MM.1S (cell line): Measurements from ENCODE around the gene TNP2.

Source experiments
- DNase-seq: peaks from one replicate; pipeline ENCODE4 v3.0.0-alpha.2; 2015
- H2AFZ ChIP-seq: fragments of 300-600 bp; sonication (generic); 2 replicates; pipeline ENCODE4 v1.6.0; 2016; ENCODE audit warnings: antibody characterized with exemption, low read length
- H3F3A ChIP-seq: fragments of 300-600 bp; sonication (generic); 2 replicates; pipeline ENCODE4 v1.6.1; 2016; ENCODE audit warnings: mild to moderate bottlenecking, antibody characterized with exemption, low read length, moderate library complexity, mixed read lengths; ENCODE audit not compliant: insufficient read depth
- H3K27ac ChIP-seq: fragments of 300-600 bp; sonication (generic); 2 replicates; pipeline ENCODE4 v1.5.1; 2016; ENCODE audit warnings: mild to moderate bottlenecking, low read length
- H3K27me3 ChIP-seq: fragments of 300-600 bp; sonication (generic); replicated peaks from 2 replicates; pipeline ENCODE4 v1.6.0; 2016; ENCODE audit warnings: low read length; ENCODE audit not compliant: insufficient read depth
- H3K36me3 ChIP-seq: fragments of 300-600 bp; sonication (generic); replicated peaks from 2 replicates; pipeline ENCODE4 v1.6.1; 2016; ENCODE audit warnings: mild to moderate bottlenecking, low read length, mixed read lengths; ENCODE audit not compliant: insufficient read depth
- H3K4me1 ChIP-seq: fragments of 300-600 bp; sonication (generic); 2 replicates; pipeline ENCODE4 v1.6.1; 2016; ENCODE audit warnings: low read length, mixed read lengths
- H3K4me2 ChIP-seq: fragments of 300-600 bp; sonication (generic); 2 replicates; pipeline ENCODE4 v1.6.0; 2016; ENCODE audit warnings: low read depth, low read length
- H3K4me3 ChIP-seq: fragments of 300-600 bp; sonication (generic); 2 replicates; pipeline ENCODE4 v1.5.1; 2016; ENCODE audit warnings: low read length, mixed read lengths
- H3K79me2 ChIP-seq: fragments of 300-600 bp; sonication (generic); 2 replicates; pipeline ENCODE4 v1.6.1; 2016; ENCODE audit warnings: mixed run types, low read length, mixed read lengths
- H3K9ac ChIP-seq: fragments of 300-600 bp; sonication (generic); 2 replicates; pipeline ENCODE4 v1.6.1; 2016; ENCODE audit warnings: low read length, mixed read lengths
- H3K9me2 ChIP-seq: fragments of 300-600 bp; sonication (generic); replicated peaks from 2 replicates; pipeline ENCODE4 v1.6.1; 2016; ENCODE audit warnings: mild to moderate bottlenecking, low read length, mixed read lengths; ENCODE audit not compliant: insufficient read depth
- H3K9me3 ChIP-seq: fragments of 300-600 bp; sonication (generic); replicated peaks from 2 replicates; pipeline ENCODE4 v1.6.1; 2016; ENCODE audit warnings: mild to moderate bottlenecking, low read length, mixed read lengths; ENCODE audit not compliant: insufficient read depth
- H4K20me1 ChIP-seq: fragments of 300-600 bp; sonication (generic); 2 replicates; pipeline ENCODE4 v1.6.1; 2016; ENCODE audit warnings: mild to moderate bottlenecking, low read length, moderate library complexity, mixed read lengths; ENCODE audit not compliant: insufficient read depth
- CTCF ChIP-seq: fragments of 300-600 bp; sonication (generic); IDR thresholded peaks from 2 replicates; pipeline ENCODE4 v1.5.1; 2016; ENCODE audit warnings: antibody characterized with exemption, low read length, mixed read lengths
- EZH2 ChIP-seq: fragments of 300-600 bp; sonication (generic); optimal IDR thresholded peaks from 2 replicates; pipeline ENCODE3; 2017; ENCODE audit warnings: low read depth, mild to moderate bottlenecking, antibody characterized with exemption, low read length, mixed read lengths
- EZH2phosphoT487 ChIP-seq: fragments of 300-600 bp; sonication (generic); IDR thresholded peaks from 2 replicates; pipeline ENCODE4 v1.6.1; 2018; ENCODE audit warnings: antibody characterized with exemption, low read length

TNP2 gene

GRCh38 chr16:11253009-11253994 is 15.8 kb downstream of the TNP2 start:
- Histone ChIP-seq H3K9me3 (no peaks in the 10 kb centered on the region), H3K36me3 (no peaks in the 10 kb centered on the region), H3K9ac (no peak overlapping the region), H3K4me2 (no peak overlapping the region), H3K4me3 (no peak overlapping the region), H3K9me2 (no peaks in the 10 kb centered on the region), H2AFZ (no peak overlapping the region), H3K79me2 (peaks cover 4% of the 10 kb centered on the region), H3K27me3 (no peaks in the 10 kb centered on the region), H3F3A (peaks cover 20% of the 10 kb centered on the region), H3K27ac (no peak overlapping the region), H3K4me1 (peaks cover 15% of the 10 kb centered on the region), H4K20me1 (no peaks in the 10 kb centered on the region)
- DNase-seq: no peak
- TF ChIP-seq EZH2 (no peak), CTCF (no peak), EZH2phosphoT487 (no peak)

- peaks cover 4% of the 10 kb centered on the region for H3K79me2 ChIP-seq
- peaks cover 7% of the 10 kb centered on the region for H3K4me1 ChIP-seq
- no peak overlapping the region for H2AFZ ChIP-seq
- H3K9me2 ChIP-seq: no peaks in the 10 kb centered on the region
- no peak for DNase-seq
- no peak overlapping the region for H3K4me3 ChIP-seq
- H3F3A ChIP-seq: peaks cover 12% of the 10 kb centered on the region
- H3K27ac ChIP-seq: no peak overlapping the region
- no peaks in the 10 kb centered on the region for H3K36me3 ChIP-seq
- H3K27me3 ChIP-seq: no peaks in the 10 kb centered on the region
- TF ChIP-seq EZH2phosphoT487 (no peak), CTCF (no peak), EZH2 (no peak)
- no peak overlapping the region for H3K4me2 ChIP-seq
- H3K9ac ChIP-seq: no peak overlapping the region
- H3K9me3 ChIP-seq: no peaks in the 10 kb centered on the region
- H4K20me1 ChIP-seq: no peaks in the 10 kb centered on the region
These were observed 16.6 kb downstream of the TNP2 start for GRCh38 chr16:11252482-11252931.

- H3K9me3 ChIP-seq: no peaks in the 10 kb centered on the region
- H3K27ac ChIP-seq: no peak overlapping the region
- no peak overlapping the region for H3K9ac ChIP-seq
- H3K4me3 ChIP-seq: no peak overlapping the region
- no peak overlapping the region for H3K4me2 ChIP-seq
- H3K36me3 ChIP-seq: no peaks in the 10 kb centered on the region
- H3K27me3 ChIP-seq: no peaks in the 10 kb centered on the region
- H3K4me1 ChIP-seq: 0 out of 2 replicates have a peak, but pooled peaks cover under 1% of the 10 kb centered on the region
- H2AFZ ChIP-seq: no peak overlapping the region
- TF ChIP-seq CTCF: no peak
- no peak for TF ChIP-seq EZH2
- no peak for TF ChIP-seq EZH2phosphoT487
- peaks cover 6% of the 10 kb centered on the region; the same call in 1 of the 2 replicates for H3F3A ChIP-seq
- no peak for DNase-seq
- peaks cover 4% of the 10 kb centered on the region for H3K79me2 ChIP-seq
- no peaks in the 10 kb centered on the region for H4K20me1 ChIP-seq
- H3K9me2 ChIP-seq: no peaks in the 10 kb centered on the region
These were observed 17.3 kb downstream of the TNP2 start for GRCh38 chr16:11251525-11252481.
